Testis (tissue), 2 donors: ENCODE results near the gene NCAM2.

Experiments used
- POLR2A ChIP-seq: fragments of 450-650 bp; IDR thresholded peaks from one replicate; pipeline ENCODE4 v1.6.1; 2017; ENCODE audit warnings: antibody characterized with exemption, mild to moderate bottlenecking, moderate library complexity
- TF ChIP-seq, protein P1 (sequence below), 3 experiments: fragments of 450-650 bp in 2 of 3; fragments of 200-600 bp in 1 of 3; sonication (generic) in 1 of 3; IDR thresholded peaks; one replicate each; pipeline ENCODE4 v1.5.1; 2016 to 2019; ENCODE audit warnings: antibody characterized with exemption in 3 of 3, mild to moderate bottlenecking in 2 of 3, moderate library complexity in 1 of 3

DNA sequence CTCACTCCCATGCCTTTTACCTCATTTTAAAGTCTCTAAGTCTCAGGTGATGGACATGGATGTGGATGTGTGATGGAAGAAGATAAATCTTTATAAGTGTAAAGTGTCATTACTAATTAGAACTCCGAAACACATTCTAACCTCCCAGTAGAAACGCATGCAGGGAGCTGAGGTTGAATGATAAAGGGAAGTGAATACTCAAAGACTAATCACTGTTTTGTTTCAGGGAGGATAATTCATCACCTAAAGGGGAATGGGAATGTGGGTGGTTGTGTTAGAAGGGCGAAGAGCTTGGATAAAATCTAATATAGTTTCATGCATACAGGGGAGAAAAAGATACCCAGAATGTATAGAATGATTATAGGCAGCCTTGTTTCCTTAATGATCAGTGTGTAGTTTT lies 12.5 kb downstream of the NCAM2 start:
- TF ChIP-seq, protein P1, sequence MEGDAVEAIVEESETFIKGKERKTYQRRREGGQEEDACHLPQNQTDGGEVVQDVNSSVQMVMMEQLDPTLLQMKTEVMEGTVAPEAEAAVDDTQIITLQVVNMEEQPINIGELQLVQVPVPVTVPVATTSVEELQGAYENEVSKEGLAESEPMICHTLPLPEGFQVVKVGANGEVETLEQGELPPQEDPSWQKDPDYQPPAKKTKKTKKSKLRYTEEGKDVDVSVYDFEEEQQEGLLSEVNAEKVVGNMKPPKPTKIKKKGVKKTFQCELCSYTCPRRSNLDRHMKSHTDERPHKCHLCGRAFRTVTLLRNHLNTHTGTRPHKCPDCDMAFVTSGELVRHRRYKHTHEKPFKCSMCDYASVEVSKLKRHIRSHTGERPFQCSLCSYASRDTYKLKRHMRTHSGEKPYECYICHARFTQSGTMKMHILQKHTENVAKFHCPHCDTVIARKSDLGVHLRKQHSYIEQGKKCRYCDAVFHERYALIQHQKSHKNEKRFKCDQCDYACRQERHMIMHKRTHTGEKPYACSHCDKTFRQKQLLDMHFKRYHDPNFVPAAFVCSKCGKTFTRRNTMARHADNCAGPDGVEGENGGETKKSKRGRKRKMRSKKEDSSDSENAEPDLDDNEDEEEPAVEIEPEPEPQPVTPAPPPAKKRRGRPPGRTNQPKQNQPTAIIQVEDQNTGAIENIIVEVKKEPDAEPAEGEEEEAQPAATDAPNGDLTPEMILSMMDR (IDR thresholded peaks at IDR 0.05), result no peak
- no peak for TF ChIP-seq POLR2A
